Measurements from ENCODE around the gene TSHZ2. TPM values are rescaled to one million over a fixed set of nuclear protein-coding genes. Genes with fewer than 3 reads are reported as not detected.
A peak's percentile ranks its signal among the peaks of the same experiment; 100 is the strongest.

Gene TSHZ2
- total RNA-seq, 1 donor from 2014 or later: 12.6 TPM

DNA sequence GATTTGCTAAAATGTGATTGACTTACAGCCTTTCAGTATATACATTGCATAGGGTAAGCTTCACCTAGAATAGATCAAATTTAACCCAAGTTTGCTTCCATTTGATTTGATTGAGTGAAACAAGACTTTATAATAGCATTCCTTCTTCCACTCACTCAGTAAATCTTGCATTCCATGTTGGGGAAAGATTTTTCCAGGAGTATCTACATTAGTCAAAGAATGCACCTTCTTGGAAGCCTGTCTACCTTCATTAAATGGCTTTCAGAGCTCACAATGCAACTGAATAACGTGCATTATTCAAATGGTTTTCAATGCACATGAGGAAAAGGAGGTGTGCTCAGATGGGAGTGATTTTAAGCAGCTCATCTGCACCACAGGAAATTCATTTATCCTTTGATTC is 38.3 kb upstream of the TSHZ2 start:
- Histone ChIP-seq H3K4me3 (no peak overlapping the region), H3K36me3 (no peaks in the 10 kb centered on the region), H3K27ac (no peak overlapping the region), H3K27me3 (ENCODE audit: low read depth) (no peaks in the 10 kb centered on the region), H3K9me3 (no peaks in the 10 kb centered on the region), H3K4me1 (no peaks in the 10 kb centered on the region)
- TF ChIP-seq, protein P1, sequence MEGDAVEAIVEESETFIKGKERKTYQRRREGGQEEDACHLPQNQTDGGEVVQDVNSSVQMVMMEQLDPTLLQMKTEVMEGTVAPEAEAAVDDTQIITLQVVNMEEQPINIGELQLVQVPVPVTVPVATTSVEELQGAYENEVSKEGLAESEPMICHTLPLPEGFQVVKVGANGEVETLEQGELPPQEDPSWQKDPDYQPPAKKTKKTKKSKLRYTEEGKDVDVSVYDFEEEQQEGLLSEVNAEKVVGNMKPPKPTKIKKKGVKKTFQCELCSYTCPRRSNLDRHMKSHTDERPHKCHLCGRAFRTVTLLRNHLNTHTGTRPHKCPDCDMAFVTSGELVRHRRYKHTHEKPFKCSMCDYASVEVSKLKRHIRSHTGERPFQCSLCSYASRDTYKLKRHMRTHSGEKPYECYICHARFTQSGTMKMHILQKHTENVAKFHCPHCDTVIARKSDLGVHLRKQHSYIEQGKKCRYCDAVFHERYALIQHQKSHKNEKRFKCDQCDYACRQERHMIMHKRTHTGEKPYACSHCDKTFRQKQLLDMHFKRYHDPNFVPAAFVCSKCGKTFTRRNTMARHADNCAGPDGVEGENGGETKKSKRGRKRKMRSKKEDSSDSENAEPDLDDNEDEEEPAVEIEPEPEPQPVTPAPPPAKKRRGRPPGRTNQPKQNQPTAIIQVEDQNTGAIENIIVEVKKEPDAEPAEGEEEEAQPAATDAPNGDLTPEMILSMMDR (IDR thresholded peaks at IDR 0.05): no peak
- intact Hi-C loops (cut with DNase I): no loop called here
- ATAC-seq: no peak
- DNase-seq: no peak

DNA sequence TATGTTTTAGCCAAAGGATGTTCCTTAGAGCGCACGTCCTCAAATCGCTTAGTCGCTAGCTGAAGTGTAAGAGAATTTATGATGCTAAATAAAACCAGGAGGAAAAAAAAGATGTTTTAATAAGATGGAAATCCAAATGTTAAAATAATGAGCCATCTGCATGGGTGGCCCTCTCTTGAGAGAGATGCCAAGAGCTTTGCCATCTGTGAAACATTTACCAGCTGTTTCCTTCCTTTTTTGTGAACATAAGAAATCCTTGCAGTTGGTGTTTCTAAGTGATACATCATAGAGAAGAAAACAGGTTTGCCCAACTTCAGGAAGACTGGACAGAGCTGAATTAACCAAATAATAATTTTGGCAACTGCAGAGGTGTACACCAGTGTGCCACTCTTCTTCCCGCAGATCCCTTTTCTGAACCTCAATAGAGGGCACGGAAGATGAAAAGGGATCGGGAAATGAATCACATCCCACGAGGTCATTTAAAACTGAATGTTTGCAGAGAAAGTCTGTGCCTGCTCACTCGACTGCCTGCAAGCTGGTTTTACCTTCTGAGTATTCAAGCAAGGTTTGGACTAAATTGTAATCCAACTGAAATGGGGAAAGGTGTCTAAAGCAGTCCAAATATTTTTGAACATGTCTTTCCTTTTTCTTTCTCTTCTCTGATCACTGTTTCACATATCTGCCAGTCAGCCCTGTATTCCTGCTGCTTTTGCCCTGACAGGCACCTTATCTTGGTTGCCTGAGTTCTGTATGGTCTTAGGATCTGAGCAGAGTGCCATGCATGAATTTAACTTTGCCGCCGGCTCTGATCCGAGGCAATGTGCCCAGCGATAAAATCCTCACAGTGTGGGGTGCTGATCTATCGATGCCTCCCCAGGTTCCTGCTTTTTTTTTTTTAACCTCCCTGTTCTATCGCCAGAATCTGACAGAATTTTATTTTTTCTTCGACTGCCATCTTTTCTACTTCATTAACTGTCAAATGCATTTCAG is 35.5 kb upstream of the TSHZ2 start:
- H3K27me3 ChIP-seq (ENCODE audit: low read depth): no peaks in the 10 kb centered on the region
- intact Hi-C loops (cut with DNase I): no loop called here
- TF ChIP-seq, protein P1 (IDR thresholded peaks at IDR 0.05): no peak
- no peaks in the 10 kb centered on the region for H3K9me3 ChIP-seq
- ATAC-seq (no peak), DNase-seq (no peak)
- H3K4me1 ChIP-seq: no peaks in the 10 kb centered on the region
- no peak overlapping the region for H3K4me3 ChIP-seq
- no peak overlapping the region for H3K27ac ChIP-seq
- no peaks in the 10 kb centered on the region for H3K36me3 ChIP-seq

DNA sequence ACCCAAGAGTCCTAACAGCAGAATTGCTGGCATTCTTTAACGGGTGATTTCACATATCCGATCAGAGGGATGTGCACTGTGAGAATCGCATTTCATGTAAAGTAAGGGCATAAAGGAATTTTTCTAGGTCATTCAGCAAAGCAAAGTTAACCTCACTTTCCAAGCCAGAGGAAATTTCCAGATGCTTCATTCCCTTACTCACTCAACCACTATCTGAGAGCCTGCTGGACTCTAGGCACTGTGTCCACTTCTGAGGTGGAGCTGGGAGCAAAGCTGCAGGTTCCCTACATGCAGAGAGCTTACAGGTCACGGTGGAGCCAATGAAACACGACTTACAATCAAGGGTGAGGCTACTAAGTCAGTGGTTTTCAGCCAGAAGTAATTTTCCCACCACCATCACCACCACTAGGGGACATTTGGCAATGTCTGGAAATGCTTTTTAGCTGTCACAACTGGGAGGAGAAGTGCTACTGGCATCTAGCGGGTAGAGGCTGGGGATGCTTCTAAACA is 34.5 kb upstream of the TSHZ2 start:
- Histone ChIP-seq H3K27ac (no peak overlapping the region), H3K9me3 (no peaks in the 10 kb centered on the region), H3K4me1 (no peaks in the 10 kb centered on the region), H3K36me3 (no peaks in the 10 kb centered on the region), H3K4me3 (no peak overlapping the region), H3K27me3 (ENCODE audit: low read depth) (no peaks in the 10 kb centered on the region)
- DNase-seq: no peak
- no peak for ATAC-seq
- intact Hi-C loops (cut with DNase I): no loop called here
- TF ChIP-seq, protein P1 (IDR thresholded peaks at IDR 0.05): no peak

DNA sequence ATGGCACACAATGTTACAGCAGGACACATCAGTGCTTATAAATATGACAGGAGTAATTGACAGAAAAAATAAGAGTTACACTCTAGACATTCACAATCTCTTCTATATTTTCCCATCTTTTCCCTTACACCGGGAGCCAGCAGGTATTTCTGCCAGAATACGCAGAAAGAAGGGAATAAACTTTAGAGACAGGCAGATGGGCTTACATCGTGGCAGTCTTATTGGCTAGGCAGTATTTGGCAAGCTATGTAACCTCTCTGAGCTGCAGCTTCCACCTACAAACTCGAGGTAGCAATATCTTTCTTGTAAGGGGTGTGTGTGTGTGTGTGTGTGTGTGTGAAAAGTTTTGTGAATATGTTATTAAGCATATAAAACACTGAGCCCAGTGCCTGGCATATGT is 33.0 kb upstream of the TSHZ2 start:
- Histone ChIP-seq H3K27ac (no peak overlapping the region), H3K9me3 (no peaks in the 10 kb centered on the region), H3K36me3 (no peaks in the 10 kb centered on the region), H3K4me3 (no peak overlapping the region), H3K27me3 (ENCODE audit: low read depth) (no peaks in the 10 kb centered on the region), H3K4me1 (no peaks in the 10 kb centered on the region)
- no peak for ATAC-seq
- TF ChIP-seq, protein P1 (IDR thresholded peaks at IDR 0.05): no peak
- intact Hi-C loops (cut with DNase I): no loop called here
- DNase-seq: no peak

DNA sequence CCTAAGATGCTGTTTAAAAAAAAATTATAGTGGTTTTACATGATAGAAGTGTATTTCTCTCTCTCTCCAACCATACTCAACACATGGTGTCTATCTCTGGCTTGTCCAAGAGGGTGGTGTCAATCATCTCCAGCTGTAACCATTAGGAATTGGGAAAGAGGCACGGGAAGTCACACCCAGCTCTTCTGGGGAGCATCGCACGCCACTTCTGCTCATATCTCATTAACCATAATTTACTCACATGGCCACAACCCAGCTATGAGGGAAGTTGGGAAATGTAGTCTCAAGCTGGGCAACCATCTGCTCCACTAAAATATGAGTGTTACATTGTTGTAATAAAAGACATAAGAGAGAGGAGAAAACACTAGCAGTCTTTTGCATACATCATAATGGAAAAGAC is 30.4 kb upstream of the TSHZ2 start:
- Histone ChIP-seq H3K4me3 (no peak overlapping the region), H3K27ac (no peak overlapping the region), H3K4me1 (no peaks in the 10 kb centered on the region), H3K9me3 (no peaks in the 10 kb centered on the region), H3K27me3 (ENCODE audit: low read depth) (no peaks in the 10 kb centered on the region), H3K36me3 (no peaks in the 10 kb centered on the region)
- TF ChIP-seq, protein P1 (IDR thresholded peaks at IDR 0.05): no peak
- intact Hi-C loops (cut with DNase I): no loop called here
- ATAC-seq (peak; percentile 39 to 60), DNase-seq (no peak)
